ENCODE data around the gene ABLIM2.

ABLIM2 gene

DNA sequence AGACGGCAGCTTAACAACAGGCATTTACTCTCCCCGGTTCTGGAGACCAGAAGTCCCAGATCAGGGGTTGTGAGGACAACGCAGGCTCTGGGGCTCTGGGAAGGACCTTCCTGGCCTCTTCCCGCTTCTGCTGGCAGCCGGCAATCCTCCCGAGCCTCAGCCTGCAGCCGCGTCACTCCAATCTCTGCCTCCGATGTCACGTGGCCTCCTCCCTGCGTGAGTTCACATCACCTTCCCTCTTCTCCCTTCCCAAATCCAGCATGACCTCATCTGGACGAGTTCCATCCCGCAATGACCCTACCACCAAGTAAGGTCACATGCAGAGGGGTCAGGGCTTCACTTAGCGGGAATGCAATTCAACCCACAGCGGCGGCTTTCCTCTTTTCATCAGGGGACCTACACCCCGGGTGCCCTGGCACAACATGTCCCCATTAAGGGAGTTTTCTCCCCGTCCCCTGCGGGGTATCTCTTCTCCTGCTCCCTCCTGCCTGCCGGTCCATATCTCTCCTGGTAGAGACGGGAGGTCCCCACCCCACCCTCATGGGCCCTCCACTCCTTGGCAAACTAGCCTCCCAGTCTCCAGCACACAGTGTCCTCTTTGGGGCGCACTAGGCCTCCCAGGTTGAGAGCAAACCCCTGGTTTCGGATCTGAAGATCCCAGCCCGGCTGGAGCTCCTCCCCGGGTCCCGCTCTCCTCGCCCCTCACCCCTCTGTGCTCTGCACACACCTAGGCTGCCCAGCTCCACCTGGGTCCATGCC, 25.5 kb downstream of the ABLIM2 start:
- TF ChIP-seq, protein P1, sequence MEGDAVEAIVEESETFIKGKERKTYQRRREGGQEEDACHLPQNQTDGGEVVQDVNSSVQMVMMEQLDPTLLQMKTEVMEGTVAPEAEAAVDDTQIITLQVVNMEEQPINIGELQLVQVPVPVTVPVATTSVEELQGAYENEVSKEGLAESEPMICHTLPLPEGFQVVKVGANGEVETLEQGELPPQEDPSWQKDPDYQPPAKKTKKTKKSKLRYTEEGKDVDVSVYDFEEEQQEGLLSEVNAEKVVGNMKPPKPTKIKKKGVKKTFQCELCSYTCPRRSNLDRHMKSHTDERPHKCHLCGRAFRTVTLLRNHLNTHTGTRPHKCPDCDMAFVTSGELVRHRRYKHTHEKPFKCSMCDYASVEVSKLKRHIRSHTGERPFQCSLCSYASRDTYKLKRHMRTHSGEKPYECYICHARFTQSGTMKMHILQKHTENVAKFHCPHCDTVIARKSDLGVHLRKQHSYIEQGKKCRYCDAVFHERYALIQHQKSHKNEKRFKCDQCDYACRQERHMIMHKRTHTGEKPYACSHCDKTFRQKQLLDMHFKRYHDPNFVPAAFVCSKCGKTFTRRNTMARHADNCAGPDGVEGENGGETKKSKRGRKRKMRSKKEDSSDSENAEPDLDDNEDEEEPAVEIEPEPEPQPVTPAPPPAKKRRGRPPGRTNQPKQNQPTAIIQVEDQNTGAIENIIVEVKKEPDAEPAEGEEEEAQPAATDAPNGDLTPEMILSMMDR (conservative IDR thresholded peaks at IDR 0.05) = no peak

DNA sequence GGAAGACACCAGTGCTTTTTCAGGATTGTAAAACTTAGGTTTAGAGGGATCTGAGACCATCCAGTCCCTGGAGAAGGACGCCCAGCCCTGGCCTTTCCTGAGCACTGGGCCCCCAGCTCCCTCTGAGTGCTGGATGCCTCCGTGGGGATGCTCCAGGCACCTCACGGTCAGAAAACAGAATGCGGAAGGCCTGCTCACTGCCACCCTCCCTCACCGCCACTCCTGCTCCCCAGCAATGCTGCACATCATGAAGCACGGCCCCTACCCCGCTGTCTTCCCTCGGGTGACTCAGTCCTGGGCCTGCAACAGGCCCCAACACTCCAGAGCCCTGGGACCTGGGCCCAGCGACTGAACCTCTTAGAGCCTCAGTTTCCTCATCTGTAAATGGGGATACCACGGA, 26.2 kb downstream of the ABLIM2 start:
- TF ChIP-seq, protein P1 (conservative IDR thresholded peaks at IDR 0.05) = no peak
- no peak overlapping the region for H3K27ac ChIP-seq

More for the DNA sequence above, 25.5 kb downstream of the ABLIM2 start:
- no peak overlapping the region for H3K27ac ChIP-seq

DNA sequence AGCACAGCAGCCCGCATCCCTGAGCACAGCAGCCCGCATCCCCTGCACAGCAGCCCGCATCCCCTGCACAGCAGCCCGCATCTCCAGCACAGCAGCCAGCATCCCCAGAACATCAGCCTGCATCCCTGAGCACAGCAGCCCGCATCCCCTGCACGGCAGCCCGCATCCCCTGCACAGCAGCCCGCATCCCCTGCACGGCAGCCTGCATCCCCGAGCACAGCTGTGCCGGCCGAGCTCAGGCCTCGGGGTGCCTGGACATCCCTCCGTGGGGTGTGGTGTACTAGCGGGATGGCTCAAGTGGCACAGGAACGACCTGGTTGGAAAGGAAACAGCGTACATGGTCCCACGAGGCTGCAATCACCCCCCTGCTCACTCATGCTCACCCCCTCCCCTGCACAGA, 26.8 kb downstream of the ABLIM2 start:
- H3K27ac ChIP-seq = no peak overlapping the region
- TF ChIP-seq, protein P1 (conservative IDR thresholded peaks at IDR 0.05) = no peak

DNA sequence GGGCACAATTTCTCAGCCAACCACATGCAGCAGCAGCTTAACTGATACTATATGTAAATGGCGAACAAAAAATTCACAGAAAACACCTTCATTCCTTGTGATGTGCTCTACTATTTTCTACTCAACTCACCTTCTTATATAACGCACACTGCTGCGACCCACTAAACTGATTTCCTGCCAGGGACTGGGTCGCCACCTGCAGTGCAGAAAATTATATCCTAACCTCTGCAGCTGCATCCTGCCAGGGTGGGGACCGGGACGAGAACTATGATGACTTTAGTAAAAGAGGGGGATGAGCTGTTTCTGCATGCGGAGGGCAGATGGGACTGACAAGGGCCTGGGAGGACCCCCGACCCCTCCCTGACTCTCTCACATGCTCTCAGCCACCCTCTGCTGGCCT, 27.4 kb downstream of the ABLIM2 start:
- no peak overlapping the region for H3K27ac ChIP-seq
- TF ChIP-seq, protein P1 (conservative IDR thresholded peaks at IDR 0.05) = no peak

DNA sequence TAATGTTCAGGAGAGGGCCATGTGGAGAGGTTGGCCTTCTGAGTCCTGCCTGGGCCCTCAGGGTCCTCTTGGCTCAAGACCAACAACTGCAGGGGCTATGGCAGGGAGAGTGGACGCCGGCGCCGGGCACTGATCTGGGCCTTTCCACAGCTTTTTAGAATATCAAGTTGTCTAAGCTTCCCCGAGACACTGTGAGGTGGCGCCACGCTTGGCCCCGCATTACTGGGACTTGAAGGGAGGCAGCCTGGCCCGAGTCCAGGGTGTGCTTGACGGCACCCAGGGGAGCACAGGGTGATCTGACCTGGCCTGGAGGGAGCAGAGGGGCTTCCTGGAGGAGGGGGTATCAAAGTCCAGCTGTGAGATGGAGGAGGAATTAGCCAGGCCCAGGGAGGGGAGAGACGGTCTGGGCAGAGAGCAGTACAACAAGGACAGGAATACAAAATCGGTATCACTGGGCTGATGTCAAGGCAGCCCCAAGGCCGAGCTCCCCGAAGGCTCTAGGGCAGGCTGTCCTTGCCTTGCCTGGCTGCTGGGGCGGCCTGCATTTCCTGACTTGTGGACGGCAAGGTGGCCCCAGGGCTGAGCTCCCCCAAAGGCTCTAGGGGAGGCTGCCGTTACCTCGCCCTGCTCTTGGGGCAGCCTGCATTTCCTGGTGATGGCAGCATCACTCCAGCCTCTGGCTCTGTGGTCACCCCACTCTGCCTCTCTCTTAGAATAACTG, 28.1 kb downstream of the ABLIM2 start:
- H3K27ac ChIP-seq = no peak overlapping the region
- TF ChIP-seq, protein P1 (conservative IDR thresholded peaks at IDR 0.05) = no peak

DNA sequence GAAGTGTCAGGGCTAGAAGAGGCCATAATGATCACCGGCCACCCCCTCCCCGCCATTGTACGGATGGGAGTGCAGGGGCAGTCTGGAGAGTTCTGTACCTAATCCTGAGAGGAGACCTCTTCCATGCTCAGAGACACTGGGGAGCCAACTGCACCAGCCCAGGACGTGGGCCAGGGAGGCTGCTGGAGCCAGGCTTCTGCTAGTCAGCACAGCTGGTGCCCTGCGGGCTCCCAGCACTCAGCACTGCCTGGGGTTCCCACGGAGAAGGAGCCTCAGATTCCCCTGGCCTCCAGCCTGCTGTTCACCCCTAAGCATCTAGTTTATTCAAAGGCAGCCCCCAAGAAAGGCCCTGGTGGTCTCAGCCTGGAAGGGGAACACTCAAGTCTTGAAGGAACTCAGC, 28.8 kb downstream of the ABLIM2 start:
- no peak overlapping the region for H3K27ac ChIP-seq
- TF ChIP-seq, protein P1 (conservative IDR thresholded peaks at IDR 0.05) = no peak

DNA sequence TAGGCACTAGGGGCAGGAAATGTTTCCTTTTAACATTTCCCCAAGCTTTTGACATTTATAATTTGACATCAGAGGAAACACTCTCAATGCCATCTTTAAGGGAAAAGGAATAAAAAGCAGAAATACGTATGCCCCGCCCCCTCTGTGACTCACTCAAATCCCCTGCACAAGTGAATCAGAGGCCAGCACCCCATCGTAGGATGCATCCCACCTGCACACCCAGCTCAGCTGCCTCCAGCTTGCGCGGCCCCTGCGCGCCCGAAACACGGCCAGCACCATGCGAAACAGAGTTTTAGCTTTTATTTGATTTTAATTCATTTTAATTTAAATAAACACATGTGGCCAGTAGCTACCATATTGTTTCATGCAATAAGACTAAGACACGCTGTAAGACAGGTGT, 29.5 kb downstream of the ABLIM2 start:
- no peak overlapping the region for H3K27ac ChIP-seq
- TF ChIP-seq, protein P1 (conservative IDR thresholded peaks at IDR 0.05) = no peak
